ENCODE results near the gene ARF5. TPM values are rescaled to one million over a fixed set of nuclear protein-coding genes. Genes with fewer than 3 reads are reported as not detected.
"Not testable (repeated sequence)": the region's sequence is repeated elsewhere in the genome, so short reads cannot be mapped to it uniquely, and the experiment has no call there.

The ARF5 gene
- total RNA-seq = 100 to 1,000 TPM in 6 of 8 experiments, 10 to 100 TPM in 2; 64.6 to 164 (median 147) TPM

DNA sequence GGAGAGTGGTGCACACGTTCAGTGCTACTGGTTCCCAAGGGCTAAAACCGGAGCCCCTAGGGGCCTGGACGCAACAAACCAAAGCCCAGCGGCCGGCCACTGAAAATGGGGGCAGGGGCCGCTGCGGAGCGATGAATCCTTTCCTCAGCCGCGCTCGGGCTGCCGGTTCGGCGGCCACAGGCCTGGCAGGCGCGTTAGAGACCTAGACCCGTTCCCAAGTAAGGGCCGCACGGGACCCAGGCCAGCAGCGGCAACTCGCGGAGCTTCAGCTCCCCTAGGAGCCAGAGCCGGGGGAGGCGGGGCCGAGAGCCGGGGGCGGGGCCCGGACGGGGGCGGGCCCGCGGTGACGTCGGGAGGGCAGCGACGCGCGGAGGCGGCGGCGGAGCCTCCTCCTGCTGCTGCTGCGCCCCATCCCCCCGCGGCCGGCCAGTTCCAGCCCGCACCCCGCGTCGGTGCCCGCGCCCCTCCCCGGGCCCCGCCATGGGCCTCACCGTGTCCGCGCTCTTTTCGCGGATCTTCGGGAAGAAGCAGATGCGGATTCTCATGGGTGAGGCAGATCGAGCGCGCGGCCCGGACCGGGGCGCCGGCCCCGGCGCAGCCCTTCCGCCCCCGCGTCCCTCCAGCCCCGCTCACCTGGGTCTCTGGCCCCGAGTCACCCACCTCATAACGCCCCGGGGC is at the start of gene ARF5:
Gene ARF5 (plus strand): TSS at position 393 of the 678 bp plus-strand sequence. CDS start 88 bp downstream, at position 481.
- peak within 1 kb of the TSS; percentile 70 to 76 for H3K27ac ChIP-seq
- in situ Hi-C loops (cut with MboI; ENCODE audit: low pct_unique_long_range_greater_than_20kb in 2 of 9, low sequenced_read_pairs in 9 of 9, unreplicated experiment in 9 of 9) = no loop called here
- 0% methylated on average over 1 of the region's 77 CpGs; no CpG with 5 or more reads in 8 of the 10 experiments for WGBS, 10 experiments
- H3K4me3 ChIP-seq = peak within 1 kb of the TSS; percentile 75 to 91 (median 83)
- H3K4me1 ChIP-seq (replicated peaks in 1 of 2) = peaks cover 14 to 25% of the 10 kb centered on the region in 2 donors
- peak; percentile 70 to 82 (median 78) for ATAC-seq (replicated peaks in 6 of 8)

DNA sequence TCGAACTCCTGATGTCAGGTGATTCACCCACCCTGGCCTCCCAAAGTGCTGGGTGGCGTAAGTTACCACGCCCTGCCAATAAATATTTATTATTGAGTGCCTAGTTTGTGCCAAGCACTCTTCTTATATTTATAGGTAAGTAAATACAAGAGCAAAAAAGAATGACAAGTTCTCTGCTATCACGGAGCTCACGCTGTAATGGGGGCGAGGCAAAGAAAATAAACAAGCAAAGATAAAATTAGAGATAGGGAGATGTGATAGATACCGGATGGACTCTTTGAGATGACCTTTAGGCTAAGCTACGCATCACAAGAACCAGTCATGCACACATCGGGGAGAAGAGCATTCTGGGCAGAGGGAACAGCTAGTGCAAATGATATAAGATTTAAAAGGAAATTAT is 49.1 kb upstream of the ARF5 start:
- ATAC-seq (replicated peaks in 6 of 8) = no peak
- Histone ChIP-seq H3K27ac (no peak overlapping the region), H3K4me1 (replicated peaks in 1 of 2) (peaks cover 0 to 13% of the 10 kb centered on the region in 2 donors), H3K4me3 (no peak overlapping the region)
- 27 to 100% (median 87%) methylated on average over 1 to 8 of the region's 9 CpGs; no CpG with 5 or more reads in 2 of the 10 experiments for WGBS, 10 experiments
- in situ Hi-C loops (cut with MboI; ENCODE audit: low pct_unique_long_range_greater_than_20kb in 2 of 9, low sequenced_read_pairs in 9 of 9, unreplicated experiment in 9 of 9) = loop anchor here in 1 of 9 experiments (25.0 kb wide), 1 partner anchor 102 kb away; no protein-coding TSS in a partner anchor

DNA sequence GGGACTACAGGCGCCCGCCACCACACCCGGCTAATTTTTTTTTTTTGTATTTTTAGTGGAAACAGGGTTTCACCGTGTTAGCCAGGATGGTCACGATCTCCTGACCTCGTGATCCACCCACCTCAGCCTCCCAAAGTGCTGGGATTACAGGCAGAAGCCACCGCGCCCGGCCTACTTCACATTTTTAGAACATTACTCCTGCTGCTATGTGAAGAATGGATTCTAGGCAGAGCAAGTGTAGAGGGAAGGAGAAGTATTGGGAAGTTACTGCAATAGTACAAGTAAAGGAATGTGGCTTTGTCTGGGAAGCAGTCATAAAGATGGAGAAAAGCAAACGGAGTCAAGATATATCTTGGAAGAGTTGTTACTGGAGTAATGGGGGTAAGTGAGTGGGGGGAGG is 47.8 kb upstream of the ARF5 start:
- H3K4me1 ChIP-seq (replicated peaks in 1 of 2) = peaks cover 0 to 10% of the 10 kb centered on the region in 2 donors
- not testable (repeated sequence) for H3K27ac ChIP-seq; ATAC-seq (replicated peaks in 6 of 8); H3K4me3 ChIP-seq
- WGBS, 10 experiments = 0 to 95% (median 55%) methylated on average over 1 to 4 of the region's 10 CpGs; no CpG with 5 or more reads in 2 of the 10 experiments
- in situ Hi-C loops (cut with MboI; ENCODE audit: low pct_unique_long_range_greater_than_20kb in 2 of 9, low sequenced_read_pairs in 9 of 9, unreplicated experiment in 9 of 9) = loop anchor here in 1 of 9 experiments (25.0 kb wide), 1 partner anchor 103 kb away; no protein-coding TSS in a partner anchor

DNA sequence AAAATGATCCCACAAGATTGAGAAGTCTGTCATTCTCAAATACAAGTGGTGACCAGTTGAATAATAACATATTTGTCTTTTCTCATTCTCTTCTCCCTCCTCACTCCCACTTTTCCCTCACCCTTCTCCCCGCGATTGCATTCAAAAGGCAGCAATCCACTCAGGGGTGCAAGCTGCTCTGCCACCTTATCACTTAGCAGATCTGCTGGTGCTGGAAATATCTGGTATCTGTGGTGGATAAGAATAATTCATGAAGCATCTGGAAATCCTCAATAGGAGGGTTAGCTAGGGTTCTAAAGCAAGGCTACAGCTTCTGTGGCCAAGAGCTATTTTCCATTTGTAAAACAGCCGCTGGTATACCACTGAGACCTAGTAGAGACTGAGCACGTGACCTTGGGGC is 46.7 kb upstream of the ARF5 start:
- in situ Hi-C loops (cut with MboI; ENCODE audit: low pct_unique_long_range_greater_than_20kb in 2 of 9, low sequenced_read_pairs in 9 of 9, unreplicated experiment in 9 of 9) = loop anchor here in 1 of 9 experiments (25.0 kb wide), 1 partner anchor 104 kb away; no protein-coding TSS in a partner anchor
- H3K4me1 ChIP-seq (replicated peaks in 1 of 2) = no peaks in the 10 kb centered on the region
- H3K4me3 ChIP-seq = no peak overlapping the region
- ATAC-seq (replicated peaks in 6 of 8) = no peak
- 6 to 100% (median 73%) methylated on average over 1 to 4 of the region's 4 CpGs; no CpG with 5 or more reads in 3 of the 10 experiments for WGBS, 10 experiments
- H3K27ac ChIP-seq = no peak overlapping the region

DNA sequence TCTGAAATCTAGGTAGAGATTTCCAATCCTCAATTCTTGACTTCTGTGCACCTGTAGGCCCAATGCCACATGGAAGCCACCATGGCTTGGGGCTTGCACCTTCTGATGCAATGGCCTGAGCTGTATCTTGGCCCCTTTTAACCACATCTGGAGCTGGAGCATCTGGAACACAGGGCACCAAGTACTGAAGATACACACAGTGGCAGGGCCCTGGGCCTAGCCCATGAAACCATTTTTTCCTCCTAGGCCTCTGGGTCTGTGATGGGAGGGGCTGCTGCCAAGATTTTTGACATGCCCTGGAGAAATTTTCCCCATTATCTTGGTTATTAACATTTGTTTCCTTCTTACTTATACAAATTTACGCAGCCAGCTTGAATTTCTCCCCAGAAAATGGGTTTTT is 41.9 kb upstream of the ARF5 start:
- no peak overlapping the region for H3K27ac ChIP-seq
- 33 to 88% (median 60%) methylated on average over 1 of the region's 1 CpG; no CpG with 5 or more reads in 5 of the 10 experiments for WGBS, 10 experiments
- in situ Hi-C loops (cut with MboI; ENCODE audit: low pct_unique_long_range_greater_than_20kb in 2 of 9, low sequenced_read_pairs in 9 of 9, unreplicated experiment in 9 of 9) = loop anchor here in 1 of 9 experiments (25.0 kb wide), 1 partner anchor 109 kb away; no protein-coding TSS in a partner anchor
- H3K4me3 ChIP-seq = no peak overlapping the region
- no peak for ATAC-seq (replicated peaks in 6 of 8)
- H3K4me1 ChIP-seq (replicated peaks in 1 of 2) = no peaks in the 10 kb centered on the region

DNA sequence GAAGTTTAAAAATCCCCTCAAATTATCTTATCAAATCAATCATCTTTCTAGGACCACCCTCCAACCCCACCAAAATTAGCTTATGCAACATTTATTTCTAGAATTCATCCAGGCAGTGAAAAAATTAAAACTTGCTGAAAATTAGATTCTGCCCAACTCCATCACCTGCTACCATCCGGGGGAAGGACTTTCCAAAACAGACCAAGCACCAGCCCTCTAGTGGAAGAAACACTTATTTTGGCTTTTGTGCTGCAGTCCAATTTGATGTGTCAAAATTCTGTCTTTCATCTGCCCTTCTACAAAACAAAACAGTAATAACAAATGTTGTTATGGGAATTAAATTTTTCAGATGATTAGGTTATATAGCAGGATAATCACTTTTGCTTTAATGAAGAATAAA is 38.0 kb upstream of the ARF5 start:
- in situ Hi-C loops (cut with MboI; ENCODE audit: low pct_unique_long_range_greater_than_20kb in 2 of 9, low sequenced_read_pairs in 9 of 9, unreplicated experiment in 9 of 9) = no loop called here
- no peak for ATAC-seq (replicated peaks in 6 of 8)
- WGBS, 10 experiments = 0 to 100% (median 44%) methylated on average over 1 of the region's 1 CpG; no CpG with 5 or more reads in 2 of the 10 experiments
- no peak overlapping the region for H3K27ac ChIP-seq
- H3K4me3 ChIP-seq = no peak overlapping the region
- H3K4me1 ChIP-seq (replicated peaks in 1 of 2) = no peaks in the 10 kb centered on the region

DNA sequence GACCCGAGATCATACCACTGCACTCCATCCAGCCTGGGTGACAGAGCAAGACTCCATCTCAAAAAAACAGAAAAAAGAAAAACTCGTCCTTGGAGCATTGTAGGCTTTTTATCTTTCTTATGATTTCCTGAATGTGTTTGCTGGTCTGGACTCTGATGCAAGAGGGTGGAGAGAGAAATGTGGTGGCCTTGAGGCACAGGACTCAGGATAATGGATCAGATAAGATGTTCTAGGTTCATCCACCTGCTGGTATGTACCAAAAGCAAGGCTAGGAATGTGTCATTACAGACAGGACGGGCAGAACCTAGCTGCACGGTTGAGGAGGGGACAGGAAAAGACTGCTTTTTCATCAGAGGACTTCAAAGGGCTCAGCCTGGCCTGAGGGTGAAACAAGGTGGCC is 36.3 kb upstream of the ARF5 start:
- H3K4me3 ChIP-seq = no peak overlapping the region
- no peaks in the 10 kb centered on the region for H3K4me1 ChIP-seq (replicated peaks in 1 of 2)
- H3K27ac ChIP-seq = no peak overlapping the region
- ATAC-seq (replicated peaks in 6 of 8) = no peak
- in situ Hi-C loops (cut with MboI; ENCODE audit: low pct_unique_long_range_greater_than_20kb in 2 of 9, low sequenced_read_pairs in 9 of 9, unreplicated experiment in 9 of 9) = no loop called here
- 0 to 100% (median 67%) methylated on average over 1 to 3 of the region's 4 CpGs; no CpG with 5 or more reads in 2 of the 10 experiments for WGBS, 10 experiments

DNA sequence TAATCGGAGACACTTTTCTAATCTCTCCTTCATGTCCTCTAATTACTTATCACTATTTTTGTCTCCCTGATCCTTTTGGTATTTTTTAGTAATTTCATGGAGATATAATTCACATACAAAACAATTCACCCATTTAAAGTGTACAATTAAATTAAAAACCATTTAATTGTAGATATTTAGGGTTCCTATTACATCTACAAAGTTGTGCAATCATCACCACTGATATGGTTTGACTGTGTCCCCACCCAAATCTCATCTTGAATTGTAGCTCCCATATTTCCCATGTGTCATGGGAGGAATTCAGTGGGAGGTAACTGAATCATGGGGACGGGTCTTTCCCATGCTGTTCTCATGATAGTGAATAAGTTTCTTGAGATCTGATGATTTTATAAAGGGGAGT is 31.8 kb upstream of the ARF5 start:
- in situ Hi-C loops (cut with MboI; ENCODE audit: low pct_unique_long_range_greater_than_20kb in 2 of 9, low sequenced_read_pairs in 9 of 9, unreplicated experiment in 9 of 9) = no loop called here
- no peak for ATAC-seq (replicated peaks in 6 of 8)
- WGBS, 10 experiments = 0 to 100% (median 56%) methylated on average over 1 to 2 of the region's 2 CpGs; no CpG with 5 or more reads in 2 of the 10 experiments

DNA sequence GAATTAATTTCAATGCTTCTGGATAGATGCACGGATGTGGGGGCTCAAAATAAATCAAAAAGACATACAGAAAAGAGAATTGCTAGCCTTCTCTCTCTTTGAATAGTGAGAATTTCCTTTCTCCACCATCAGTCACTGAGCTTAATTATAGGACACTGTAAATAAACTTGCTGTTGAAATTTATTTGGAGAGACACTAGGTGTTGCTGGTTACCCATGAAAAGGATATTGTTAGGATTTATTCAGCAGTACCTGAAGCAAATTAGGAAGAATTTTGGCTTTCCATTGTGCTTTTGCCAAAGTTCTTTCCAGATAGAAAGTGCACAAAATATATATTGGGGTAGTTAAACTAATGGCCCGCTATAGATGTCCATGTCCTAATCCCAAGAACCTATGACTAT is 30.4 kb upstream of the ARF5 start:
- ATAC-seq (replicated peaks in 6 of 8) = no peak
- Histone ChIP-seq H3K27ac (no peak overlapping the region), H3K4me1 (replicated peaks in 1 of 2) (no peaks in the 10 kb centered on the region), H3K4me3 (no peak overlapping the region)
- in situ Hi-C loops (cut with MboI; ENCODE audit: low pct_unique_long_range_greater_than_20kb in 2 of 9, low sequenced_read_pairs in 9 of 9, unreplicated experiment in 9 of 9) = no loop called here
- 0 to 100% (median 60%) methylated on average over 1 to 2 of the region's 2 CpGs; no CpG with 5 or more reads in 2 of the 10 experiments for WGBS, 10 experiments

More for the DNA sequence above, 31.8 kb upstream of the ARF5 start:
- Histone ChIP-seq H3K4me3 (no peak overlapping the region), H3K4me1 (replicated peaks in 1 of 2) (no peaks in the 10 kb centered on the region), H3K27ac (no peak overlapping the region)

DNA sequence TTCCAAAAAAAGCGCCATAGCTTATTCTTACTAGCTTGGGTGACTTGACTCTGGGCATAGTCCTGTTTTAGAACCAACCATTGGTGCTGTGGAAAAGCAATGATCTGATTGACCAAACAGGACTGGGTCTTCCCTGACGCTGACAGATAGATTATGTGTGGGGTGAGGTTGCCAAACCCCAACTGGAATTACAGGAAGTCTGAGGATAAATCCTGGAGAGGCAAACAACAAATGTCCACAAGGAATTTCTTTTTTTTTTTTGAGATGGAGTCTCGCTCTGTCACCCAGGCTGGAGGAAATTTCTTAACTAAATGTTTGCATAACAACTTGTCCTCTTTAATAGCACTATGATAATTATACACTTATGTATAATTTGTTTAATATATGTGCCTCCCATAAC is 22.0 kb upstream of the ARF5 start:
- no peaks in the 10 kb centered on the region for H3K4me1 ChIP-seq (replicated peaks in 1 of 2)
- H3K4me3 ChIP-seq = no peak overlapping the region
- 20 to 92% (median 63%) methylated on average over 1 to 3 of the region's 3 CpGs; no CpG with 5 or more reads in 1 of the 10 experiments for WGBS, 10 experiments
- in situ Hi-C loops (cut with MboI; ENCODE audit: low pct_unique_long_range_greater_than_20kb in 2 of 9, low sequenced_read_pairs in 9 of 9, unreplicated experiment in 9 of 9) = no loop called here
- no peak for ATAC-seq (replicated peaks in 6 of 8)
- no peak overlapping the region for H3K27ac ChIP-seq

DNA sequence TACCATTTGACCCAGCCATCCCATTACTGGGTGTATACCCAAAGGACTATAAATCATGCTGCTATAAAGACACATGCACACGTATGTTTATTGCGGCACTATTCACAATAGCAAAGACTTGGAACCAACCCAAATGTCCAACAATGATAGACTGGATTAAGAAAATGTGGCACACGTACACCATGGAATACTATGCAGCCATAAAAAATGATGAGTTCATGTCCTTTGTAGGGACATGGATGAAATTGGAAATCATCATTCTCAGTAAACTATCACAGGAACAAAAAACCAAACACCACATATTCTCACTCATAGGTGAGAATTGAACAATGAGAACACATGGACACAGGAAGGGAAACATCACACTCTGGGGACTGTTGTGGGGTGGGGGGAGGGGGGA is 20.2 kb upstream of the ARF5 start:
- WGBS, 10 experiments = no CpG with 5 or more reads among the region's 3 CpGs
- H3K4me1 ChIP-seq (replicated peaks in 1 of 2); H3K27ac ChIP-seq; ATAC-seq (replicated peaks in 6 of 8); in situ Hi-C loops (cut with MboI; ENCODE audit: low pct_unique_long_range_greater_than_20kb in 2 of 9, low sequenced_read_pairs in 9 of 9, unreplicated experiment in 9 of 9); H3K4me3 ChIP-seq: not testable (repeated sequence)

DNA sequence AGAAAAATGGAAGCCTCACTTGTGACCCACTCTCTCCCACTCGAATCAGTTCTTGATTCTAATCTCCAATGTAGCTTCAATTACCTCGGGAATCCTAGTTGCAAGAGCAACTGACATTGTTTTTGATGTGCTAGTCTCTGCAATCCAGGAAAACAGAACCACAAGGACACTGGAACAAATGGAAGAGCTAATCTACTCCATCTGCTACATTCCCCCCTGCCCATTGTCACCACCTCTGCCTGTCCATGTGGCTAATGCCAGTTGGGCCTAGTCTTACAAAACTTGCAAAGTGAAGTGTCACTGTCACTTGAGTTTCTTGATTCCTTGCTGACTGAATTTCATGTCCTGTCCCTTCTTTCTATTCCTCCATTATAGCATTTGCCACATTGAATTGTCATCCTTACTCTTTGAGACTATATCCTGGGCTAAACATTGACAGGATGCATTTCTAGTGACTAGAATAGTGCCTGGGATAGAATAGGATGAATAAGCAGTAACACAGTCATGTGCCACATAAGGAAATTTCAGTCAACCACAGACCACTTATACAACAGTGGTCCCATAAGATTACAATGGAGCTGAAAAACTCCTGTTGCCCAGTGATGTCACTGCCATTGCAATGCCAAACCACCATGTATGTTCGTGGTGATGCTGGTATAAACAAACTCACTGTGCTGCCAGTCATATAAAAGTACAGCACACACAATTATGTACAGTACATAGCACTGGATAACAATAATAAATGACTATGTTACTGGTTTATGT is 16.3 kb upstream of the ARF5 start:
- no peak overlapping the region for H3K27ac ChIP-seq
- WGBS, 10 experiments = 20 to 100% (median 65%) methylated on average over 1 to 3 of the region's 3 CpGs; no CpG with 5 or more reads in 1 of the 10 experiments
- H3K4me3 ChIP-seq = no peak overlapping the region
- in situ Hi-C loops (cut with MboI; ENCODE audit: low pct_unique_long_range_greater_than_20kb in 2 of 9, low sequenced_read_pairs in 9 of 9, unreplicated experiment in 9 of 9) = no loop called here
- H3K4me1 ChIP-seq (replicated peaks in 1 of 2) = no peaks in the 10 kb centered on the region
- ATAC-seq (replicated peaks in 6 of 8) = no peak
